ENCODE results near the gene DVL1. TPM values are rescaled to one million over a fixed set of nuclear protein-coding genes. Genes with fewer than 3 reads are reported as not detected.

DVL1 gene
- total RNA-seq, 2 donors from 2014 or later = 46.2 to 48.0 TPM

- no peak overlapping the region for H3K4me3 Mint-ChIP-seq
- H3K9me3 Mint-ChIP-seq = no peaks in the 10 kb centered on the region
- ATAC-seq (replicated peaks) = no peak
- H3K27ac Mint-ChIP-seq = no peak overlapping the region
- H3K4me1 Mint-ChIP-seq = no peaks in the 10 kb centered on the region
- H3K36me3 Mint-ChIP-seq (ENCODE audit: low read depth) = no peaks in the 10 kb centered on the region
- no peaks in the 10 kb centered on the region for H3K27me3 Mint-ChIP-seq
These were observed 16.3 kb downstream of the DVL1 start for GRCh38 chr1:1332774-1333480.

GRCh38 chr1:1332031-1332755, 17.0 kb downstream of the DVL1 start:
- no peak overlapping the region for H3K4me3 Mint-ChIP-seq

GRCh38 chr1:1331068-1331965, 17.9 kb downstream of the DVL1 start, which contains the start of gene TAS1R3:
Gene TAS1R3, plus strand, starts transcription at chr1:1331280. Its CDS starts 66 bp downstream, at chr1:1331346.
- no peak within 1 kb of the TSS for H3K27ac Mint-ChIP-seq
- ATAC-seq (replicated peaks) = no peak

More at GRCh38 chr1:1332031-1332755, 17.0 kb downstream of the DVL1 start:
- H3K36me3 Mint-ChIP-seq (ENCODE audit: low read depth) = no peaks in the 10 kb centered on the region
- ATAC-seq (replicated peaks) = no peak
- H3K4me1 Mint-ChIP-seq = no peaks in the 10 kb centered on the region
- H3K27ac Mint-ChIP-seq = no peak overlapping the region
- H3K27me3 Mint-ChIP-seq = no peaks in the 10 kb centered on the region
- H3K9me3 Mint-ChIP-seq = no peaks in the 10 kb centered on the region

GRCh38 chr1:1330366-1331067, 18.7 kb downstream of the DVL1 start:
- Mint-ChIP-seq H3K27ac (no peak overlapping the region), H3K9me3 (no peaks in the 10 kb centered on the region), H3K4me1 (no peaks in the 10 kb centered on the region), H3K27me3 (no peaks in the 10 kb centered on the region), H3K36me3 (ENCODE audit: low read depth) (no peaks in the 10 kb centered on the region), H3K4me3 (no peak overlapping the region)
- ATAC-seq (replicated peaks) = no peak

More at GRCh38 chr1:1331068-1331965, 17.9 kb downstream of the DVL1 start, which contains the start of gene TAS1R3:
- Mint-ChIP-seq H3K9me3 (no peaks in the 10 kb centered on the region), H3K36me3 (ENCODE audit: low read depth) (no peaks in the 10 kb centered on the region), H3K4me3 (no peak within 1 kb of the TSS), H3K27me3 (no peaks in the 10 kb centered on the region), H3K4me1 (no peaks in the 10 kb centered on the region)

- no peaks in the 10 kb centered on the region for H3K36me3 Mint-ChIP-seq (ENCODE audit: low read depth)
- H3K4me1 Mint-ChIP-seq = no peaks in the 10 kb centered on the region
- H3K27ac Mint-ChIP-seq = no peak overlapping the region
- ATAC-seq (replicated peaks) = no peak
- no peaks in the 10 kb centered on the region for H3K27me3 Mint-ChIP-seq
- H3K9me3 Mint-ChIP-seq = no peaks in the 10 kb centered on the region
- no peak overlapping the region for H3K4me3 Mint-ChIP-seq
These were observed 19.7 kb downstream of the DVL1 start for GRCh38 chr1:1329304-1330210.

- Mint-ChIP-seq H3K27ac (no peak overlapping the region), H3K4me1 (peaks cover 6% of the 10 kb centered on the region), H3K27me3 (no peaks in the 10 kb centered on the region), H3K4me3 (no peak overlapping the region), H3K9me3 (no peaks in the 10 kb centered on the region), H3K36me3 (ENCODE audit: low read depth) (peaks cover 6% of the 10 kb centered on the region)
- ATAC-seq (replicated peaks) = no peak
These were observed 21.0 kb downstream of the DVL1 start for GRCh38 chr1:1328254-1328653.

GRCh38 chr1:1327291-1327690, 21.9 kb downstream of the DVL1 start:
- no peak for ATAC-seq (replicated peaks)
- Mint-ChIP-seq H3K4me3 (no peak overlapping the region), H3K36me3 (ENCODE audit: low read depth) (peaks cover 6% of the 10 kb centered on the region)

GRCh38 chr1:1326075-1326605, 23.1 kb downstream of the DVL1 start:
- H3K36me3 Mint-ChIP-seq (ENCODE audit: low read depth) = peaks cover 6% of the 10 kb centered on the region
- peak overlapping the region; percentile 69 for H3K4me3 Mint-ChIP-seq
- H3K9me3 Mint-ChIP-seq = no peaks in the 10 kb centered on the region
- peak overlapping the region; percentile 59 for H3K27ac Mint-ChIP-seq
- ATAC-seq (replicated peaks) = no peak
- H3K4me1 Mint-ChIP-seq = peaks cover 13% of the 10 kb centered on the region
- H3K27me3 Mint-ChIP-seq = no peaks in the 10 kb centered on the region

More at GRCh38 chr1:1327291-1327690, 21.9 kb downstream of the DVL1 start:
- no peak overlapping the region for H3K27ac Mint-ChIP-seq
- no peaks in the 10 kb centered on the region for H3K9me3 Mint-ChIP-seq
- H3K27me3 Mint-ChIP-seq = no peaks in the 10 kb centered on the region
- H3K4me1 Mint-ChIP-seq = peaks cover 10% of the 10 kb centered on the region

GRCh38 chr1:1325288-1326074, 23.7 kb downstream of the DVL1 start:
- Mint-ChIP-seq H3K36me3 (ENCODE audit: low read depth) (peaks cover 6% of the 10 kb centered on the region), H3K27me3 (no peaks in the 10 kb centered on the region), H3K4me3 (peak overlapping the region; percentile 69), H3K9me3 (no peaks in the 10 kb centered on the region), H3K4me1 (peaks cover 13% of the 10 kb centered on the region), H3K27ac (peak overlapping the region; percentile 59)
- ATAC-seq (replicated peaks) = no peak

GRCh38 chr1:1324524-1325287, 24.5 kb downstream of the DVL1 start, which contains the start of the genes CPTP and INTS11:
Gene CPTP, plus strand, starts transcription at chr1:1324802. Its CDS starts 2,109 bp downstream, at chr1:1326911.
Gene INTS11, minus strand, starts transcription at chr1:1324660. Its CDS starts 52 bp downstream, at chr1:1324608.
- Mint-ChIP-seq H3K4me3 (peak within 1 kb of the TSS; percentile 80), H3K27ac (peak within 1 kb of the TSS; percentile 86), H3K4me1 (peaks cover 13% of the 10 kb centered on the region), H3K27me3 (no peaks in the 10 kb centered on the region), H3K36me3 (ENCODE audit: low read depth) (peaks cover 12% of the 10 kb centered on the region), H3K9me3 (no peaks in the 10 kb centered on the region)
- ATAC-seq (replicated peaks) = peak; percentile 91

GRCh38 chr1:1324084-1324523, 25.1 kb downstream of the DVL1 start:
- Mint-ChIP-seq H3K27me3 (no peaks in the 10 kb centered on the region), H3K27ac (peak overlapping the region; percentile 83), H3K9me3 (no peaks in the 10 kb centered on the region), H3K36me3 (ENCODE audit: low read depth) (peaks cover 18% of the 10 kb centered on the region), H3K4me3 (peak overlapping the region; percentile 80), H3K4me1 (peaks cover 13% of the 10 kb centered on the region)
- ATAC-seq (replicated peaks) = no peak

Data from activated T-helper 17 cell treated with anti-CD3 and anti-CD28 coated beads, Interleukin-2, amount 50 U/mL, for 72 hours (primary cell).